PC-3 (cell line): ENCODE results near the gene TAF10. TPM values are rescaled to one million over a fixed set of nuclear protein-coding genes. Genes with fewer than 3 reads are reported as not detected.

Experiments
- ATAC-seq: fragments of 200-7000 bp; cut with Tn5 transposase; 2 replicates; pipeline ENCODE4 v1.9.1; 2020; ENCODE audit warnings: mild to moderate bottlenecking, moderate library complexity
- BruUV-seq: library from RNA; stranded (reverse); fragments of 400-500 nt; replicated peaks from 2 replicates; lab custom pipeline; 2021; lab: Mats Ljungman, UMichigan
- CTCF ChIA-PET: fragments of 300-600 bp; sonication (Branson Sonifier 250); formaldehyde crosslinking; loops from one replicate; lab custom pipeline; 2022; ENCODE audit warnings: antibody characterized with exemption; lab: Charles Lee
- POLR2A ChIA-PET: fragments of 300-600 bp; sonication (Branson Sonifier 250); formaldehyde crosslinking; loops from one replicate; lab custom pipeline; 2022; ENCODE audit warnings: antibody characterized with exemption; ENCODE audit not compliant: unreplicated experiment; lab: Charles Lee
- DNase-seq: peaks from one replicate; pipeline ENCODE4 v3.0.0-alpha.2; 2015
- H2AFZ ChIP-seq: fragments of 300-600 bp; sonication (generic); 2 replicates; pipeline ENCODE4 v1.6.0; 2016; ENCODE audit warnings: antibody characterized with exemption, low read length
- H3F3A ChIP-seq: fragments of 300-600 bp; sonication (generic); one replicate; pipeline ENCODE4 v1.6.0; 2017; ENCODE audit warnings: antibody characterized with exemption, low read length, control low read depth, mild to moderate bottlenecking; ENCODE audit not compliant: unreplicated experiment
- H3K27ac ChIP-seq: fragments of 300-600 bp; sonication (generic); 2 replicates; pipeline ENCODE4 v1.5.1; 2016; ENCODE audit warnings: mild to moderate bottlenecking, low read length
- H3K27me3 ChIP-seq: fragments of 300-600 bp; sonication (generic); 2 replicates; pipeline ENCODE4 v1.6.1; 2016; ENCODE audit warnings: low read length, mixed read lengths
- H3K36me3 ChIP-seq: fragments of 300-600 bp; sonication (generic); 2 replicates; pipeline ENCODE4 v1.6.1; 2016; ENCODE audit warnings: low read depth, mixed run types, low read length, mixed read lengths
- H3K4me1 ChIP-seq: fragments of 300-600 bp; sonication (generic); 2 replicates; pipeline ENCODE4 v1.5.1; 2016; ENCODE audit warnings: low read length; ENCODE audit not compliant: insufficient read depth
- H3K4me2 ChIP-seq: fragments of 300-600 bp; sonication (generic); 2 replicates; pipeline ENCODE4 v1.6.0; 2016; ENCODE audit warnings: low read length
- H3K4me3 ChIP-seq: fragments of 300-600 bp; sonication (generic); 2 replicates; pipeline ENCODE4 v1.5.1; 2016; ENCODE audit warnings: mild to moderate bottlenecking, low read length, mixed read lengths
- H3K79me2 ChIP-seq: fragments of 300-600 bp; sonication (generic); 2 replicates; pipeline ENCODE4 v1.6.1; 2017; ENCODE audit warnings: low read length, mixed read lengths
- H3K9ac ChIP-seq: fragments of 300-600 bp; sonication (generic); 2 replicates; pipeline ENCODE4 v1.6.0; 2016; ENCODE audit warnings: mild to moderate bottlenecking, low read length
- H3K9me2 ChIP-seq: fragments of 300-600 bp; sonication (generic); replicated peaks from 2 replicates; pipeline ENCODE4 v1.6.1; 2016; ENCODE audit warnings: mixed run types, low read length, mixed read lengths
- H3K9me3 ChIP-seq: fragments of 300-600 bp; sonication (generic); 2 replicates; pipeline ENCODE4 v1.6.1; 2016; ENCODE audit warnings: low read length, mixed read lengths
- H4K20me1 ChIP-seq: fragments of 300-600 bp; sonication (generic); 2 replicates; pipeline ENCODE4 v1.6.1; 2016; ENCODE audit warnings: low read length, mixed read lengths
- CTCF ChIP-seq: fragments of 300-600 bp; sonication (generic); conservative IDR thresholded peaks from 2 replicates; pipeline ENCODE4 v1.5.1; 2017; ENCODE audit warnings: antibody characterized with exemption, low read depth, mild to moderate bottlenecking, low read length
- EZH2 ChIP-seq: fragments of 300-600 bp; sonication (generic); IDR thresholded peaks from one replicate; pipeline ENCODE4 v1.6.1; 2017; ENCODE audit warnings: antibody characterized with exemption, mild to moderate bottlenecking, low read length; ENCODE audit not compliant: unreplicated experiment
- EZH2phosphoT487 ChIP-seq: fragments of 300-600 bp; sonication (generic); IDR thresholded peaks from 2 replicates; pipeline ENCODE4 v1.6.1; 2018; ENCODE audit warnings: mild to moderate bottlenecking, antibody characterized with exemption, low read length, borderline replicate concordance
- intact Hi-C: fragments of 100-400 bp; cut with micrococcal nuclease; formaldehyde crosslinking; loops from 2 replicates; pipeline ENCODE4 v1.9.0; 2023
- total RNA-seq: library from RNA; depleted of rRNA; stranded (reverse); fragments of >200 nt; gene quantifications from 2 replicates; pipeline ENCODE4 v1.2.3, GENCODE V29; 2014

TAF10 gene
- total RNA-seq, 1 experiment from 2014 or later = 102 TPM

DNA sequence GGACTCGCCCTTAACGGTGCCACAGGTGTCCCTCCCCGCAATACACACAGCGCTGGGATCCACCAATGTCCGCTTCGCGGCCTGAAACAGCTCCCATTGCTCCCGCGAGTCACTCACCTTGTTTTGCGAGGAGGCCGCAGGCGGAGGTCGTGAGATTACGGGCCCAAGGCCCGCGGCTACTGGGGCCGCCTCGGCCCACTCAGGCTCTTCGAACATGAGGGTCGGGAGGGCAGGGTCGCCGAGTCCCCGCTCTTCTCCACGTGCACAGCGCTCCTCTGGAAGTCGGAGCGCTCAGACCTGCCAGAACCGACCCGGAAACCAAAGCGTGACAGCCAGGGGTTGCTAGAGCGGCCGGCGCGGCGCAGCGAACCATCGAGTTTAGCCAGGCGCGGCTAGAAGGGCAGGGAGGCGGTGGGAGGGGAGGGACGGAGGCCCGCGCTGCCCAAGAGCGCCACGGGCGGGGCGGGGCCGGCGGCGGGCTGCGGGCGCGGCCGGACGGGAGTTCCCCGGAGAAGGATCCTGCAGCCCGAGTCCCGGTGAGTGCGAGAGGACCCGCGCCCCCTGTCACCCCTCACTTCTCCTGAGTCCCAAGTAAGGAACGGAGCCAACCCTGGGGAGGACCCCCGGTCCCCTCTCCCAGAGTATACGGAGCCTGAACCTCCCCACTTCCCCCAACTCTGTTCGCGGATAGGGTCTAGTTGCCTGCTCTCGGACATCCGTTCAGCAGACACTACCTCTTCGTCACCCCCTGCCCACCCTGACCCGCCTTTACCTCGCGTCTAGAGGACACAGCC is 8.5 kb downstream of the TAF10 start, which contains the start of the genes ILK and RRP8:
TSS of gene ILK (plus strand) at position 488 of the 794 bp plus-strand sequence. CDS start 498 bp downstream, outside the sequence.
TSS of gene RRP8 (minus strand) at position 330 of the 794 bp plus-strand sequence. CDS start at position 216, 114 bp downstream.
- Histone ChIP-seq H3K9me2 (no peaks in the 10 kb centered on the region), H3K9me3 (no peaks in the 10 kb centered on the region), H4K20me1 (no peaks in the 10 kb centered on the region), H3F3A (peaks cover 5% of the 10 kb centered on the region), H3K79me2 (peaks cover 83% of the 10 kb centered on the region), H3K27me3 (no peaks in the 10 kb centered on the region), H3K9ac (peak within 1 kb of the TSS; percentile 93), H3K4me2 (peak within 1 kb of the TSS; percentile 97), H3K4me1 (peaks cover 38% of the 10 kb centered on the region), H3K36me3 (peaks cover 29% of the 10 kb centered on the region; the same call in 1 of the 2 replicates), H2AFZ (peak within 1 kb of the TSS; percentile 85), H3K4me3 (peak within 1 kb of the TSS; percentile 93), H3K27ac (0 out of 2 replicates have a peak within 1 kb of the TSS, but pooled peaks have one; percentile 5)
- BruUV-seq = no TSS peak
- ChIA-PET CTCF (interaction anchor here (0.6 to 1.0 kb wide), 4 partner anchors 14 to 103 kb away, joined by 3 to 10 read pairs (median 4); partner anchors contain the start of gene MRPL17), POLR2A (interaction anchor here (0.6 kb wide), 1 partner anchor 99 kb away, joined by 3 read pairs; no protein-coding TSS in a partner anchor)
- intact Hi-C loops = loop anchor here (1.0 to 10.0 kb wide), 6 partner anchors 9 to 229 kb away; partner anchors contain the start of genes ARFIP2, MRPL17, TAF10 and TIMM10B
- peak; percentile 80 for ATAC-seq
- DNase-seq = peak; percentile 89
- no peak for TF ChIP-seq CTCF
- no peak for TF ChIP-seq EZH2
- no peak for TF ChIP-seq EZH2phosphoT487

- H3K4me3 ChIP-seq = peak overlapping the region; percentile 93
- intact Hi-C loops = loop anchor here (5.0 to 10.0 kb wide), 3 partner anchors 70 to 228 kb away; partner anchors contain the start of genes ARFIP2 and TIMM10B
- H3F3A ChIP-seq = peaks cover 5% of the 10 kb centered on the region
- no peak overlapping the region for H2AFZ ChIP-seq
- H3K4me1 ChIP-seq = peaks cover 34% of the 10 kb centered on the region
- peaks cover 26% of the 10 kb centered on the region; the same call in 1 of the 2 replicates for H3K36me3 ChIP-seq
- ChIA-PET POLR2A (no interaction called here), CTCF (interaction anchor here (0.7 kb wide), 2 partner anchors 15 to 104 kb away, joined by 3 to 10 read pairs; no protein-coding TSS in a partner anchor)
- peak overlapping the region; percentile 93 for H3K9ac ChIP-seq
- H3K9me3 ChIP-seq = no peaks in the 10 kb centered on the region
- H3K79me2 ChIP-seq = peaks cover 75% of the 10 kb centered on the region
- no peaks in the 10 kb centered on the region for H3K9me2 ChIP-seq
- no peak for TF ChIP-seq CTCF
- TF ChIP-seq EZH2phosphoT487 = no peak
- TF ChIP-seq EZH2 = no peak
- no peak for ATAC-seq
- no peaks in the 10 kb centered on the region for H3K27me3 ChIP-seq
- no peak overlapping the region for H3K27ac ChIP-seq
- H4K20me1 ChIP-seq = no peaks in the 10 kb centered on the region
- no peak for DNase-seq
- BruUV-seq = no TSS peak
- H3K4me2 ChIP-seq = peak overlapping the region; percentile 97
These were observed 9.7 kb downstream of the TAF10 start for GRCh38 chr11:6602096-6602940.
